Ureter (tissue), 1 donor: ENCODE measurements around the gene PIP5K1B. TPM values are rescaled to one million over a fixed set of nuclear protein-coding genes. Genes with fewer than 3 reads are reported as not detected.

ENCODE experiments used
- DNase-seq: peaks from one replicate; pipeline ENCODE4 v3.0.0-alpha.2; 2020; ENCODE audit warnings: low spot score
- total RNA-seq: library from RNA; stranded (reverse); gene quantifications from one replicate; pipeline ENCODE4 v1.2.4, GENCODE V29; 2023
- donor health status: DM: yes; HTN: yes; CAD: no.

The PIP5K1B gene
- total RNA-seq, 1 donor from 2014 or later, result 13.8 TPM

- DNase-seq, result no peak
Measured at GRCh38 chr9:68808338-68808890, 103.4 kb downstream of the PIP5K1B start.

- DNase-seq, result no peak
Measured at GRCh38 chr9:68817079-68817875, 112.2 kb downstream of the PIP5K1B start.

GRCh38 chr9:68819065-68819464 is 114.0 kb downstream of the PIP5K1B start:
- DNase-seq, result no peak

- no peak for DNase-seq
Measured at GRCh38 chr9:68821911-68822310, 116.9 kb downstream of the PIP5K1B start.

- no peak for DNase-seq
Measured at GRCh38 chr9:68822596-68823165, 117.6 kb downstream of the PIP5K1B start.

GRCh38 chr9:68825762-68826472 is 120.9 kb downstream of the PIP5K1B start:
- no peak for DNase-seq

- DNase-seq, result no peak
Measured at GRCh38 chr9:68827837-68828744, 123.1 kb downstream of the PIP5K1B start.

- DNase-seq, result no peak
Measured at GRCh38 chr9:68832101-68832500, 127.1 kb downstream of the PIP5K1B start.

GRCh38 chr9:68832861-68833518 is 128.0 kb downstream of the PIP5K1B start:
- DNase-seq, result no peak

- no peak for DNase-seq
Measured at GRCh38 chr9:68834931-68835520, 130.0 kb downstream of the PIP5K1B start.

GRCh38 chr9:68836788-68837187 is 131.7 kb downstream of the PIP5K1B start:
- no peak for DNase-seq

GRCh38 chr9:68838245-68838644 is 133.2 kb downstream of the PIP5K1B start:
- DNase-seq, result no peak

GRCh38 chr9:68841276-68842052 is 136.4 kb downstream of the PIP5K1B start:
- no peak for DNase-seq

GRCh38 chr9:68842568-68842967 is 137.5 kb downstream of the PIP5K1B start:
- no peak for DNase-seq

GRCh38 chr9:68843239-68843638 is 138.2 kb downstream of the PIP5K1B start:
- DNase-seq, result no peak

GRCh38 chr9:68844157-68844556 is 139.1 kb downstream of the PIP5K1B start:
- no peak for DNase-seq

GRCh38 chr9:68844631-68845612 is 139.9 kb downstream of the PIP5K1B start:
- no peak for DNase-seq

- no peak for DNase-seq
Measured at GRCh38 chr9:68847765-68848164, 142.7 kb downstream of the PIP5K1B start.
